Measurements from ENCODE around the gene BTD. TPM values are rescaled to one million over a fixed set of nuclear protein-coding genes. Genes with fewer than 3 reads are reported as not detected.

Gene BTD
- total RNA-seq, 1 donor from 2014 or later = 8.3 TPM

GRCh38 chr3:15667484-15667883, 65.9 kb downstream of the BTD start:
- ATAC-seq = no peak

DNA sequence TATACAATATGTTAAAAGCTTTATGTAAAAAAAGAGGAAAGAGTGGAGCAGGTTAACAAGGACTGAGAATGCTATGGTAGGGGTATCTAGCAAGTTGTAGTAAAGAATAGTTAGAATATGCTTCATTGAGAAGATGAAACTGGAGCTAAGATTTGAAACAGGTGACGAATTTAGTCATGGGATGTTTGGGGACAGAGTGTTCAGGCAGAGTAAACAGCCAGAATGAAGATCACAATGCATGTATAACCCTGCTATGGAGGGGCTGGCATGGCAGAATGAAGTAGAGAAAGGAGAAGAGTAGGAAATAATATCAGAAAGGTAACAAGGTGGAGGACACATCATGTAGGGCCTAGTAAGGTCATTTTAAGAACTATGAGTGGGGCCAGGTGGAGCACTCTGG, 72.0 kb downstream of the BTD start:
- no peak for ATAC-seq

GRCh38 chr3:15676259-15676658, 74.7 kb downstream of the BTD start:
- no peak for ATAC-seq

DNA sequence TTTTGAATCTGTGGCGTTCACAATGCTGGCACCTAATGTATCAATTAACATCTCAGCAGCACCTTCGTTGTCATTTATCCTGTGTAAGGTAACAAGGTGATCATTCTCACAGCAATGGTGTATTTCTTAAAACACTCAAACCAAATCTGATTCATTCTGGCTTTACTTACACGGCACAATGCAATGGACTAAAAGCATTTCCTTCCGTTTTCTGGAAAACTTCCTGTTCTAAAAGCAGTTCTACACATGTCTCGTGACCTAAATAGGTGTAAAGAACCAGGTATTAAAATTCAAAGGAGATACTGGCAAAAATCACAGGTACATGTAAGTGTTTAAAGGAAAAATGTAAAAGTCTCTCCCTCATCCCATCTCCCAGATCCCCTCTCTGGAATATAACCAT, 77.8 kb downstream of the BTD start:
- ATAC-seq = no peak

- no peak for ATAC-seq
Observed at GRCh38 chr3:15681668-15682067, 80.1 kb downstream of the BTD start.

- ATAC-seq = no peak
Observed at GRCh38 chr3:15682561-15683185, 81.1 kb downstream of the BTD start.

GRCh38 chr3:15683253-15683652, 81.7 kb downstream of the BTD start:
- ATAC-seq = no peak

GRCh38 chr3:15685927-15686326, 84.4 kb downstream of the BTD start:
- ATAC-seq = no peak

DNA sequence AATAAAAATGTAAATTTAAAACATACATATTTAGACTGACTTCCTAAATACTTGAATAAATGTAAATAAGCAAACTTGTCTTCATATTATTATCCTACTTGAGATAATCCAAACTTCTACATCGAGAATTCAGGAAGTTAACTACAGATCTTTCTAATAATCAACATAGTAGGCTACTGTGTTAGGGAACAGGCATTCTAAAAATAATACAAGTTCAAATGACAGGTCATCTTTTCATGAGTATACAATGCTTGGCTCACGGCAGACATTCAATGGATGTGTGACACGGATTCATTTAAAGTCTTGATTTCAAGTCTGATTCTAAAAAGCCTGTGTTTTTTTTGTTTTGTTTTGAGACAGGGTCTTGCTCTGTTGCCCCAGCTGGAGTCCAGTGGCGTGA, 88.7 kb downstream of the BTD start:
- no peak for ATAC-seq

- ATAC-seq = no peak
Observed at GRCh38 chr3:15690748-15691147, 89.2 kb downstream of the BTD start.

DNA sequence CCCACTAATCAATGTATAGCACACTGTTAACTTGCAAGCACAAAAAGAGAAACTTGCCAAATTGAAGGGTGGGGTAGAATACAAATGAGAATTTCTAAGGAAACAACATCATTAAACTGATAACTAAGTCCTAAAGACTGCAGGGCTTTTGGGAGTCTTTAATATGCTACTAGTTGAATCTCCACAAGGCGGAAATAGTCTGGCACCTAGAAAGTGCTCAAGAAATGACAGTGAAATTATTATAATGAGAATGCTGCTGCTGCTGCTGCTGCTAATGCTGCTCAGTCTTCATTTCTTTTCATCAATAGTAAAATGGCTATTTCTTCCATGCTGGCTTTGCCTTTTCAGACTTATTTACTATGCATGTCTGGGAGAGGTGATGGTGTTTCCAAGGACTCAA, 91.8 kb downstream of the BTD start:
- ATAC-seq = no peak

GRCh38 chr3:15694628-15695027, 93.1 kb downstream of the BTD start:
- no peak for ATAC-seq

Other genes with a start within 250 kb of the BTD start
- gene METTL6, start 174.2 kb upstream of the BTD start, total RNA-seq = 10.8 TPM
- gene EAF1, start 174.1 kb upstream of the BTD start, total RNA-seq = 13.3 TPM
- gene COLQ, start 80.0 kb upstream of the BTD start, total RNA-seq = 0.40 TPM
- 9.6 TPM for gene HACL1, start 176 bp upstream of the BTD start, total RNA-seq
- 29.2 TPM for gene ANKRD28, start 196.2 kb downstream of the BTD start, total RNA-seq

Data from esophagus mucosa (tissue), 1 donor.